Measurements from ENCODE around the gene GLIPR2. TPM values are rescaled to one million over a fixed set of nuclear protein-coding genes. Genes with fewer than 3 reads are reported as not detected.

Gene GLIPR2
- total RNA-seq, 4 donors from 2014 or later: 3.3 to 5.3 (median 3.9) TPM

DNA sequence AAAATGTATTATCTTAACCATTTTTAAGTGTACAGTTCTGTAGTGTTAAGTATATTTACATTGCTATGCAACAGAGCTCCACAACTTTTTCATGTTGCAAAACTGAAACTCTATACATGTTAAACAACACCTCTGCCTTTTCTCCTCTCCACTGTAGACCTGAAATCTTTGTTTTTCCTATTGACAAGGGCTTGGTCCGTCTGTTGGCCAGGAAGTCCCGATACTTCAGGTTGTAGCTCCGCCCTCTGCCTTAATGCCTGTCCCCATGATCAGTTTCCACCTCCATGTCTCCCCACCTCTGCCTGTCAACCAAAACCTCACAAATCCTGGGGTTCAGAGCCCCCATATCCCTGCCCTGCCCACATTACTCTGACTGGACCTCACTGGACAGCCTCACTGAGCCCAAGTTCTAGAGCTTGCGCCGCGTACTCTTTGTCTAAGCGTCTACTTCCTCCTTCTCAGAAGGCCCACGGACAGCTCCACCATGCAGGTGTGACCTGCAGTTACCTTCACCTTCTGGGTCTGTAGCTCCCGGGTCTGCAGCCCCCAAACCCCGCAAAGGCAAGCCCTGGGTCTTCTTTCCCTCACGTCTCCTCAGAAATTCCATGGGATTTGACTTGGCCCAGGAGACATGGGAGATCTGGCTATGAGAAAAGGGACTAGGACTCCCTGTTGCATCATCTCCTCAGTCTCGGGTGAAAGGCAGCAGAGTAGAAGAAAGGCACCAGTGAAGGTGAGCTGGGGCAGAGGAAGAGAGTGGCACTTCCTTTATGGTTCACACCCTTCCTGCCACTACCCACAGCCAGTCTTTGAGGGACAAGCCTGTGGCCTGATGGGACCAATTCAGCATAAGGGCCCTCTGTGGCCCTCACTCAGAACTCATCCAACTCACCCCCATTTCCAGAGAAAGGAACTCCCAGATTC lies 8.0 kb downstream of the GLIPR2 start:
- Histone ChIP-seq H3K27ac (no peak overlapping the region), H3K9me3 (no peaks in the 10 kb centered on the region), H3K27me3 (peaks cover 0 to 2% (median 0%) of the 10 kb centered on the region in 3 donors), H3K4me3 (no peak overlapping the region), H3K36me3 (no peaks in the 10 kb centered on the region), H3K4me1 (peaks cover 3 to 7% of the 10 kb centered on the region in 2 donors)
- in situ Hi-C loops (cut with MboI; ENCODE audit: low sequenced_read_pairs in 4 of 4): no loop called here
- TF ChIP-seq, protein P1, sequence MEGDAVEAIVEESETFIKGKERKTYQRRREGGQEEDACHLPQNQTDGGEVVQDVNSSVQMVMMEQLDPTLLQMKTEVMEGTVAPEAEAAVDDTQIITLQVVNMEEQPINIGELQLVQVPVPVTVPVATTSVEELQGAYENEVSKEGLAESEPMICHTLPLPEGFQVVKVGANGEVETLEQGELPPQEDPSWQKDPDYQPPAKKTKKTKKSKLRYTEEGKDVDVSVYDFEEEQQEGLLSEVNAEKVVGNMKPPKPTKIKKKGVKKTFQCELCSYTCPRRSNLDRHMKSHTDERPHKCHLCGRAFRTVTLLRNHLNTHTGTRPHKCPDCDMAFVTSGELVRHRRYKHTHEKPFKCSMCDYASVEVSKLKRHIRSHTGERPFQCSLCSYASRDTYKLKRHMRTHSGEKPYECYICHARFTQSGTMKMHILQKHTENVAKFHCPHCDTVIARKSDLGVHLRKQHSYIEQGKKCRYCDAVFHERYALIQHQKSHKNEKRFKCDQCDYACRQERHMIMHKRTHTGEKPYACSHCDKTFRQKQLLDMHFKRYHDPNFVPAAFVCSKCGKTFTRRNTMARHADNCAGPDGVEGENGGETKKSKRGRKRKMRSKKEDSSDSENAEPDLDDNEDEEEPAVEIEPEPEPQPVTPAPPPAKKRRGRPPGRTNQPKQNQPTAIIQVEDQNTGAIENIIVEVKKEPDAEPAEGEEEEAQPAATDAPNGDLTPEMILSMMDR (IDR thresholded peaks at IDR 0.05 in 4 of 5, conservative IDR thresholded peaks at IDR 0.05 in 1 of 5): no peak
- no peak for TF ChIP-seq POLR2A (IDR thresholded peaks at IDR 0.05)
- no peak for ATAC-seq
- DNase-seq: no peak
- intact Hi-C loops (cut with DNase I; ENCODE audit: low total_unique reads): no loop called here

DNA sequence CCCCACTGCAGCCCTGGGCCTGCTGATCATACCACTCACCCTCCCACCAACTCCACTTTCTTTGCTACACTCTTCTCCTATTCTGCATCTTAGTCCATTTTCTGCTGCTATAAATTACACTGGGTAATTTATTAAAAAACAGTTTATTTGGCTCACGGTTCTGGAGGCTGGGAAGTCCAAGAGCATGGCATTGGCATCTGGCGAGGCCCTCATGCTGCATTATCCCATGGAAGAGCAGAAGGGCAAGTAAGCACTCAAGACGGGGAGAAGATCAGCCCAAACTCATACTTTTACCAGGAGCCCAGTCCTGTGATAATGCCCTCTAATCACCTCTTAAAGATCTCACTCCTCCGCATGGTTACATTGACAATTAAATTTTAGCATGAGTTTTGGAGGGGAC lies 9.4 kb downstream of the GLIPR2 start:
- in situ Hi-C loops (cut with MboI; ENCODE audit: low sequenced_read_pairs in 4 of 4): no loop called here
- Histone ChIP-seq H3K4me1 (peaks cover 3 to 7% of the 10 kb centered on the region in 2 donors), H3K4me3 (no peak overlapping the region), H3K27ac (no peak overlapping the region), H3K36me3 (no peaks in the 10 kb centered on the region), H3K9me3 (no peaks in the 10 kb centered on the region), H3K27me3 (peaks cover 0 to 2% (median 0%) of the 10 kb centered on the region in 3 donors)
- no peak for ATAC-seq
- no peak for DNase-seq
- TF ChIP-seq, protein P1 (IDR thresholded peaks at IDR 0.05 in 4 of 5, conservative IDR thresholded peaks at IDR 0.05 in 1 of 5): no peak
- TF ChIP-seq POLR2A (IDR thresholded peaks at IDR 0.05): no peak
- intact Hi-C loops (cut with DNase I; ENCODE audit: low total_unique reads): no loop called here

DNA sequence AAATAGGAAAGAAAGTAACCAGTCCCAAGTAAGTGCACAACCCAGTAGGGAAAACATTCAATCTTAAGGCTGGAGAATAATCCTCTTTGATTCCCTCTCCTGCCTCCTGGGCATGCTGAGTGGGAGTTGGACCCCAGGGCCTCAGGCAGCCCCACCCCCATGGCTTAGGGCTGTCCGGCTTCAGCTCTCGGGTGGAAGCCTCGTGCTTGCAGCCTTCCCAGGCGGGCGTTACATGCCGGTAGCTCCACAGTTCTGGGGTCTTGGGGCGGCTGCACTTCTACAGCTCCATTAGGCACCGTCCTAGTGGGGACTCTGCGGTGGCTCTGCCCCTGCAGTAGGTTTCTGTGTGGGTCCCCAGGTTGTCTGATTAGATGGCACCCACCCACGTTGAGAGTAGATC lies 10.1 kb downstream of the GLIPR2 start:
- Histone ChIP-seq H3K9me3 (no peaks in the 10 kb centered on the region), H3K4me3 (no peak overlapping the region), H3K27ac (no peak overlapping the region), H3K27me3 (peaks cover 0 to 2% (median 0%) of the 10 kb centered on the region in 3 donors), H3K36me3 (no peaks in the 10 kb centered on the region), H3K4me1 (peaks cover 3 to 7% of the 10 kb centered on the region in 2 donors)
- intact Hi-C loops (cut with DNase I; ENCODE audit: low total_unique reads) (no loop called here), in situ Hi-C loops (cut with MboI; ENCODE audit: low sequenced_read_pairs in 4 of 4) (no loop called here)
- TF ChIP-seq POLR2A (IDR thresholded peaks at IDR 0.05): no peak
- TF ChIP-seq, protein P1 (IDR thresholded peaks at IDR 0.05 in 4 of 5, conservative IDR thresholded peaks at IDR 0.05 in 1 of 5): no peak
- ATAC-seq (no peak), DNase-seq (no peak)

GRCh38 chr9:36147441-36148175 lies 11.1 kb downstream of the GLIPR2 start:
- TF ChIP-seq POLR2A (IDR thresholded peaks at IDR 0.05): no peak
- TF ChIP-seq, protein P1 (IDR thresholded peaks at IDR 0.05 in 4 of 5, conservative IDR thresholded peaks at IDR 0.05 in 1 of 5): no peak
- intact Hi-C loops (cut with DNase I; ENCODE audit: low total_unique reads): no loop called here
- Histone ChIP-seq H3K9me3 (no peaks in the 10 kb centered on the region), H3K4me3 (no peak overlapping the region), H3K27ac (peak overlapping the region in 1 of 4 donors; percentile 58), H3K4me1 (peaks cover 3 to 7% of the 10 kb centered on the region in 2 donors), H3K36me3 (no peaks in the 10 kb centered on the region), H3K27me3 (peaks cover 0 to 2% (median 0%) of the 10 kb centered on the region in 3 donors)
- in situ Hi-C loops (cut with MboI; ENCODE audit: low sequenced_read_pairs in 4 of 4): no loop called here
- ATAC-seq: no peak
- DNase-seq: no peak
